ENCODE results near the gene RPH3AL.

- no peak for TF ChIP-seq POLR2A (IDR thresholded peaks at IDR 0.05)
- no peak for TF ChIP-seq CTCF (IDR thresholded peaks at IDR 0.05)
- no peak for TF ChIP-seq EP300 (IDR thresholded peaks at IDR 0.05)
Measured at GRCh38 chr17:339193-340061, 13.2 kb downstream of the RPH3AL start.

Measured in tibial nerve (tissue), 4 donors.